ENCODE data around the gene MACROD2. TPM values are rescaled to one million over a fixed set of nuclear protein-coding genes. Genes with fewer than 3 reads are reported as not detected.

The MACROD2 gene
- total RNA-seq, 1 experiment from 2014 or later = 3.7 TPM

DNA sequence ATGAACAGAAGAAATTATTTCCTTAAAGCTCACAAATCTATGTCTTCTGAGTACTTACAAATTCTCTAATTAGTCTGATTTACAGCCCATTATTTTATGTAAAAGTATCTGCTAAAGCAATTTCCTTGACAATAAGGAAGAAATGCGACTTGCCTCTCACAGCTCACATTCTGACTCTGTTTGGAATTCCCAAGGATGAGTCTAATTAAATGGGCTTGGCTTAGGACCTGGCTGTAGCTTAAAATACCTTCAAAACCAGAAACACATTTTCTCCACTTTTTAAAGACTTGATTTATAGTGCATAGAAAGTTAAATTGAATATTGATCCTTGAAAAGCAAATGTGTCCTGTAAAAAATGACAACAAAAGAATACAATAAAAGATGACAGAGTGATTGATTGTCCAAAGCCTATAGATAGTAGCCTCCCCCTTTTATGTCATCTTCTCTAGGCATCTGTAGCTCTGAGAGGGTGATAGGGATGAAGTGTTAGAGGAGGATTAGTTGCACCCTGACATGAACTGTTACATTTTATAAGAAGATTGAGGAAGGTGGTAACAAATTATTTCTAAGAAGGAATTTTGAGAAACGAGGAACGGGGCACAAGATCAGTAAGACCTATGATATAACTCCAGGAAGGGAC lies 118.9 kb downstream of the MACROD2 start:
- Histone ChIP-seq H3K9me3 (ENCODE audit: control insufficient read depth in 1 of 2, insufficient read depth in 1 of 2, low read depth in 1 of 2, low read length in 2 of 2) (no peaks in the 10 kb centered on the region), H2AFZ (ENCODE audit: low read depth, low read length, poor library complexity, severe bottlenecking) (no peak overlapping the region), H3K27ac (ENCODE audit: low read depth, low read length) (no peak overlapping the region), H3K9me2 (ENCODE audit: insufficient read depth) (no peaks in the 10 kb centered on the region), H3K9ac (ENCODE audit: low read length) (no peak overlapping the region), H3K4me2 (ENCODE audit: low read length) (no peak overlapping the region), H3K79me2 (ENCODE audit: insufficient read depth, low read length) (no peaks in the 10 kb centered on the region), H3K4me1 (ENCODE audit: control insufficient read depth in 1 of 2, insufficient read depth in 2 of 2, low read length in 2 of 2) (no peaks in the 10 kb centered on the region), H3K36me3 (ENCODE audit: control insufficient read depth in 1 of 2, insufficient read depth in 2 of 2, low read length in 2 of 2) (no peaks in the 10 kb centered on the region), H3K4me3 (replicated peaks in 1 of 2; ENCODE audit: low read depth in 1 of 2, low read length in 2 of 2) (no peak overlapping the region), H4K20me1 (ENCODE audit: insufficient read depth) (no peaks in the 10 kb centered on the region), H3K27me3 (ENCODE audit: insufficient read depth, low read length) (no peaks in the 10 kb centered on the region)
- intact Hi-C loops (cut with micrococcal nuclease) = no loop called here
- ATAC-seq (no peak), DNase-seq (ENCODE audit: low read depth, low spot score) (no peak)
- POLR2A ChIA-PET = no interaction called here
- CTCF ChIA-PET = no interaction called here
- no TSS peak for BruUV-seq (replicated peaks)
- RAD21 ChIA-PET (ENCODE audit: low non-redundant PET in 1 of 2, low total read pairs in 2 of 2, uncharacterized antibody in 2 of 2, unreplicated experiment in 2 of 2) = no interaction called here
- TF ChIP-seq, protein P1, sequence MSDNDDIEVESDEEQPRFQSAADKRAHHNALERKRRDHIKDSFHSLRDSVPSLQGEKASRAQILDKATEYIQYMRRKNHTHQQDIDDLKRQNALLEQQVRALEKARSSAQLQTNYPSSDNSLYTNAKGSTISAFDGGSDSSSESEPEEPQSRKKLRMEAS (IDR thresholded peaks at IDR 0.05) = no peak
- TF ChIP-seq ZBTB33 (IDR thresholded peaks at IDR 0.05; ENCODE audit: extremely low read depth, insufficient replicate concordance, low read length) (no peak), CTCF (IDR thresholded peaks at IDR 0.05 in 2 of 3, conservative IDR thresholded peaks at IDR 0.05 in 1 of 3; ENCODE audit: borderline replicate concordance in 1 of 3, insufficient read depth in 1 of 3, low read depth in 2 of 3, low read length in 2 of 3) (no peak), FOSL1 (IDR thresholded peaks at IDR 0.05; ENCODE audit: low read depth) (no peak), RAD21 (IDR thresholded peaks at IDR 0.05; ENCODE audit: low read depth) (no peak), CBX3 (IDR thresholded peaks at IDR 0.05; ENCODE audit: low read depth) (no peak), SRF (IDR thresholded peaks at IDR 0.05; ENCODE audit: low read depth) (no peak), CEBPB (IDR thresholded peaks at IDR 0.05; ENCODE audit: low read depth) (no peak), JUND (IDR thresholded peaks at IDR 0.05) (no peak), POLR2A (IDR thresholded peaks at IDR 0.05; ENCODE audit: borderline replicate concordance, extremely low read depth, insufficient read depth, insufficient read length) (no peak), ZNF274 (IDR thresholded peaks at IDR 0.05; ENCODE audit: low read depth, low read length) (no peak), EZH2phosphoT487 (IDR thresholded peaks at IDR 0.05; ENCODE audit: borderline replicate concordance) (no peak), ELF1 (IDR thresholded peaks at IDR 0.05; ENCODE audit: borderline replicate concordance, low read depth) (no peak), EGR1 (IDR thresholded peaks at IDR 0.05; ENCODE audit: low read depth) (no peak)

Measured in HCT116 (cell line).